Measurements from ENCODE around the gene TMEM109.

DNA sequence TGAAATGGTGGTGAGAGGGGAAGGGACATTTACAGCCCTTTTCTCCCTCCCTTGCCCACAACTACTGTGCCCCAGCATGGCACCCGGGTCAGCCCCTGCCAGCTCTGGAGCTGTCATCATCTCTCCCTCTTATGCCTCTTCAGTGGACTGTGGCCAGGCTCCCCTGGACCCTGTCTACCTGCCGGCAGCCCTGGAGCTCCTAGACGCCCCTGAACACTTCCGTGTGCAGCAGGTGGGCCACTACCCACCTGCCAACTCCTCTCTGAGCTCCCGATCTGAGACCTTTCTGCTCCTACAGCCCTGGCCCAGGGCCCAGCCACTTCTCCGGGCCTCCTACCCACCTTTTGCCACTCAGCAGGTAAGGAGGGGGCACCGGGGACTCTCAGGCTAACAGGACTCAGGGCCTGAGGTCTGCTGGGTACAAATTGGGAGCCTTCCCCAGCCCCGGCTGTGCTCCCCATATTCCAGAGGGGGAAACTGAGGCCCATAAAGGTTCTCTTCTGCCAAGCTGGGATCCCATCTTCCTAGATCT lies 13.2 kb downstream of the TMEM109 start:
- TF ChIP-seq, protein P1, sequence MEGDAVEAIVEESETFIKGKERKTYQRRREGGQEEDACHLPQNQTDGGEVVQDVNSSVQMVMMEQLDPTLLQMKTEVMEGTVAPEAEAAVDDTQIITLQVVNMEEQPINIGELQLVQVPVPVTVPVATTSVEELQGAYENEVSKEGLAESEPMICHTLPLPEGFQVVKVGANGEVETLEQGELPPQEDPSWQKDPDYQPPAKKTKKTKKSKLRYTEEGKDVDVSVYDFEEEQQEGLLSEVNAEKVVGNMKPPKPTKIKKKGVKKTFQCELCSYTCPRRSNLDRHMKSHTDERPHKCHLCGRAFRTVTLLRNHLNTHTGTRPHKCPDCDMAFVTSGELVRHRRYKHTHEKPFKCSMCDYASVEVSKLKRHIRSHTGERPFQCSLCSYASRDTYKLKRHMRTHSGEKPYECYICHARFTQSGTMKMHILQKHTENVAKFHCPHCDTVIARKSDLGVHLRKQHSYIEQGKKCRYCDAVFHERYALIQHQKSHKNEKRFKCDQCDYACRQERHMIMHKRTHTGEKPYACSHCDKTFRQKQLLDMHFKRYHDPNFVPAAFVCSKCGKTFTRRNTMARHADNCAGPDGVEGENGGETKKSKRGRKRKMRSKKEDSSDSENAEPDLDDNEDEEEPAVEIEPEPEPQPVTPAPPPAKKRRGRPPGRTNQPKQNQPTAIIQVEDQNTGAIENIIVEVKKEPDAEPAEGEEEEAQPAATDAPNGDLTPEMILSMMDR (conservative IDR thresholded peaks at IDR 0.05; ENCODE audit: low read depth, low read length) = no peak
- TF ChIP-seq BHLHE40 (IDR thresholded peaks at IDR 0.05; ENCODE audit: low read depth, low read length) (no peak), POLR2A (IDR thresholded peaks at IDR 0.05; ENCODE audit: low read depth, low read length) (no peak), MXI1 (IDR thresholded peaks at IDR 0.05; ENCODE audit: borderline replicate concordance, low read depth, low read length) (no peak), MAZ (IDR thresholded peaks at IDR 0.05; ENCODE audit: borderline replicate concordance, low read depth, low read length) (no peak), RAD21 (IDR thresholded peaks at IDR 0.05; ENCODE audit: low read length) (no peak), MAFK (IDR thresholded peaks at IDR 0.05; ENCODE audit: low read depth, low read length) (no peak), CEBPB (IDR thresholded peaks at IDR 0.05; ENCODE audit: low read depth, low read length) (no peak)
